Ishikawa (cell line): ENCODE data around the gene DENND4B.

Source experiments
- RAD21 ChIP-seq: IDR thresholded peaks from 2 replicates; pipeline ENCODE4 v1.6.1; 2012; ENCODE audit warnings: low read depth
- TCF12 ChIP-seq: IDR thresholded peaks from 2 replicates; pipeline ENCODE4 v1.6.1; 2012; ENCODE audit warnings: low read depth
- TEAD4 ChIP-seq: IDR thresholded peaks from 2 replicates; pipeline ENCODE4 v1.6.1; 2012
- TF ChIP-seq, protein P1 (sequence below): IDR thresholded peaks from 2 replicates; pipeline ENCODE4 v1.6.1; 2012; ENCODE audit warnings: low read depth, mild to moderate bottlenecking

DNA sequence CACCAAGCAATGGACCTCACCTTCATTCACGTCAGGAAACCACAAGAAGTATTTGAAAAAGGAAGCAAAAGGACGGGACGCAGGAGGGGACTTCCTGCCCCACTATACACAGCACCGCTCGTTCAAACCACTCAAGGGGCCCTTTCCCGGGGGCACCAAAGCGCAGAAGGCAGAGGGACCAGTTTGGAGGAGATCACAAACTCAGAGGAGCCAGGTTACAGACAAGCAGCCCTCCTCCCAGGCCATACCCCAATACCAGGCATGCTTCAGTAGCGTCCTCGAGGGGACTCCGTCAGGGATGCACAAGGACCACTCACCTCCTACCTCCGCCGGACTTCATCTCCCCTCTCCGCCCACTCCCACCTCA is 11.2 kb upstream of the DENND4B start:
- TF ChIP-seq TCF12: no peak
- no peak for TF ChIP-seq TEAD4
- TF ChIP-seq, protein P1, sequence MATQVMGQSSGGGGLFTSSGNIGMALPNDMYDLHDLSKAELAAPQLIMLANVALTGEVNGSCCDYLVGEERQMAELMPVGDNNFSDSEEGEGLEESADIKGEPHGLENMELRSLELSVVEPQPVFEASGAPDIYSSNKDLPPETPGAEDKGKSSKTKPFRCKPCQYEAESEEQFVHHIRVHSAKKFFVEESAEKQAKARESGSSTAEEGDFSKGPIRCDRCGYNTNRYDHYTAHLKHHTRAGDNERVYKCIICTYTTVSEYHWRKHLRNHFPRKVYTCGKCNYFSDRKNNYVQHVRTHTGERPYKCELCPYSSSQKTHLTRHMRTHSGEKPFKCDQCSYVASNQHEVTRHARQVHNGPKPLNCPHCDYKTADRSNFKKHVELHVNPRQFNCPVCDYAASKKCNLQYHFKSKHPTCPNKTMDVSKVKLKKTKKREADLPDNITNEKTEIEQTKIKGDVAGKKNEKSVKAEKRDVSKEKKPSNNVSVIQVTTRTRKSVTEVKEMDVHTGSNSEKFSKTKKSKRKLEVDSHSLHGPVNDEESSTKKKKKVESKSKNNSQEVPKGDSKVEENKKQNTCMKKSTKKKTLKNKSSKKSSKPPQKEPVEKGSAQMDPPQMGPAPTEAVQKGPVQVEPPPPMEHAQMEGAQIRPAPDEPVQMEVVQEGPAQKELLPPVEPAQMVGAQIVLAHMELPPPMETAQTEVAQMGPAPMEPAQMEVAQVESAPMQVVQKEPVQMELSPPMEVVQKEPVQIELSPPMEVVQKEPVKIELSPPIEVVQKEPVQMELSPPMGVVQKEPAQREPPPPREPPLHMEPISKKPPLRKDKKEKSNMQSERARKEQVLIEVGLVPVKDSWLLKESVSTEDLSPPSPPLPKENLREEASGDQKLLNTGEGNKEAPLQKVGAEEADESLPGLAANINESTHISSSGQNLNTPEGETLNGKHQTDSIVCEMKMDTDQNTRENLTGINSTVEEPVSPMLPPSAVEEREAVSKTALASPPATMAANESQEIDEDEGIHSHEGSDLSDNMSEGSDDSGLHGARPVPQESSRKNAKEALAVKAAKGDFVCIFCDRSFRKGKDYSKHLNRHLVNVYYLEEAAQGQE: no peak
- TF ChIP-seq RAD21: no peak
